ENCODE results near the gene AKNAD1. TPM values are rescaled to one million over a fixed set of nuclear protein-coding genes. Genes with fewer than 3 reads are reported as not detected.
A peak's percentile ranks its signal among the peaks of the same experiment; 100 is the strongest.

The AKNAD1 gene
- under 1 TPM in 1 of 3 donors, not detected in 2; 0.60 TPM for total RNA-seq
- long read RNA-seq, donor 1, partial matches to known transcripts: 1 of 1 reads
- long read RNA-seq, donor 1, other reads (novel, unspliced or antisense): 0 of 1 reads
- long read RNA-seq, donor 2, partial matches to known transcripts: 1 of 1 reads
- long read RNA-seq, donor 2, other reads (novel, unspliced or antisense): 0 of 1 reads

- Histone ChIP-seq H3K4me1 (ENCODE audit: low read depth) (no peaks in the 10 kb centered on the region), H3K4me3 (no peak within 1 kb of the TSS), H3K9me3 (no peaks in the 10 kb centered on the region), H3K36me3 (ENCODE audit: low read depth) (no peaks in the 10 kb centered on the region)
- no peak for ATAC-seq
- intact Hi-C loops (cut with DNase I, micrococcal nuclease): no loop called here
- TF ChIP-seq CTCF (IDR thresholded peaks at IDR 0.05): no peak
- no peak for DNase-seq
These were observed at the start of gene AKNAD1 for GRCh38 chr1:108856994-108857393. Gene AKNAD1 (minus strand): TSS chr1:108857094. CDS start chr1:108852664, 4,430 bp downstream.

GRCh38 chr1:108901106-108901505 is 44.2 kb upstream of the AKNAD1 start:
- Histone ChIP-seq H3K4me1 (ENCODE audit: low read depth) (no peaks in the 10 kb centered on the region), H3K36me3 (ENCODE audit: low read depth) (no peaks in the 10 kb centered on the region), H3K4me3 (no peak overlapping the region), H3K9me3 (no peaks in the 10 kb centered on the region)
- DNase-seq (no peak), ATAC-seq (no peak)
- TF ChIP-seq CTCF (IDR thresholded peaks at IDR 0.05): no peak
- intact Hi-C loops (cut with DNase I, micrococcal nuclease): loop anchor here in 1 of 2 donors (10.0 kb wide), 1 partner anchor 356 kb away; no protein-coding TSS in a partner anchor

- peak; percentile 52 for TF ChIP-seq CTCF (IDR thresholded peaks at IDR 0.05)
- no peak overlapping the region for H3K4me3 ChIP-seq
- H3K36me3 ChIP-seq (ENCODE audit: low read depth): no peaks in the 10 kb centered on the region
- intact Hi-C loops (cut with DNase I, micrococcal nuclease): loop anchor here (1.0 to 5.0 kb wide), 2 partner anchors 70 to 71 kb away; no protein-coding TSS in a partner anchor
- H3K4me1 ChIP-seq (ENCODE audit: low read depth): no peaks in the 10 kb centered on the region
- ATAC-seq (peak; percentile 66), DNase-seq (peak in 1 of 3 donors; percentile 66)
- no peaks in the 10 kb centered on the region for H3K9me3 ChIP-seq
These were observed 41.2 kb upstream of the AKNAD1 start for GRCh38 chr1:108897865-108898720.

GRCh38 chr1:108896146-108897145 is 39.6 kb upstream of the AKNAD1 start:
- ATAC-seq: no peak
- no peaks in the 10 kb centered on the region for H3K4me1 ChIP-seq (ENCODE audit: low read depth)
- no peaks in the 10 kb centered on the region for H3K36me3 ChIP-seq (ENCODE audit: low read depth)
- TF ChIP-seq CTCF (IDR thresholded peaks at IDR 0.05): no peak
- H3K9me3 ChIP-seq: no peaks in the 10 kb centered on the region
- intact Hi-C loops (cut with DNase I, micrococcal nuclease): loop anchor here in 1 of 2 donors (5.0 kb wide), 1 partner anchor 69 kb away; no protein-coding TSS in a partner anchor
- H3K4me3 ChIP-seq: no peak overlapping the region
- DNase-seq: no peak

- intact Hi-C loops (cut with DNase I, micrococcal nuclease): no loop called here
- ATAC-seq (no peak), DNase-seq (no peak)
- Histone ChIP-seq H3K4me1 (ENCODE audit: low read depth) (no peaks in the 10 kb centered on the region), H3K36me3 (ENCODE audit: low read depth) (no peaks in the 10 kb centered on the region), H3K4me3 (no peak overlapping the region), H3K9me3 (no peaks in the 10 kb centered on the region)
- TF ChIP-seq CTCF (IDR thresholded peaks at IDR 0.05): no peak
These were observed 36.2 kb upstream of the AKNAD1 start for GRCh38 chr1:108893141-108893530.
